ENCODE measurements around the gene PPP2R5C. TPM values are rescaled to one million over a fixed set of nuclear protein-coding genes. Genes with fewer than 3 reads are reported as not detected.

The PPP2R5C gene
- total RNA-seq, 1 donor from 2014 or later = 63.5 TPM

- TF ChIP-seq CTCF (conservative IDR thresholded peaks at IDR 0.05; ENCODE audit: low read depth, low read length) = no peak
- DNase-seq (ENCODE audit: low read depth) = no peak
- no peak overlapping the region for H3K4me3 ChIP-seq (ENCODE audit: low read depth, low read length)
Observed at GRCh38 chr14:101834800-101835547, 73.5 kb downstream of the PPP2R5C start.

GRCh38 chr14:101835566-101835965 is 74.1 kb downstream of the PPP2R5C start:
- H3K4me3 ChIP-seq (ENCODE audit: low read depth, low read length) = no peak overlapping the region
- DNase-seq (ENCODE audit: low read depth) = no peak
- TF ChIP-seq CTCF (conservative IDR thresholded peaks at IDR 0.05; ENCODE audit: low read depth, low read length) = no peak

GRCh38 chr14:101836135-101836534 is 74.6 kb downstream of the PPP2R5C start:
- TF ChIP-seq CTCF (conservative IDR thresholded peaks at IDR 0.05; ENCODE audit: low read depth, low read length) = no peak
- no peak for DNase-seq (ENCODE audit: low read depth)
- H3K4me3 ChIP-seq (ENCODE audit: low read depth, low read length) = no peak overlapping the region

- DNase-seq (ENCODE audit: low read depth) = no peak
- TF ChIP-seq CTCF (conservative IDR thresholded peaks at IDR 0.05; ENCODE audit: low read depth, low read length) = no peak
Observed at GRCh38 chr14:101838476-101838875, 77.0 kb downstream of the PPP2R5C start.

GRCh38 chr14:101839236-101839635 is 77.7 kb downstream of the PPP2R5C start:
- no peak for DNase-seq (ENCODE audit: low read depth)
- no peak for TF ChIP-seq CTCF (conservative IDR thresholded peaks at IDR 0.05; ENCODE audit: low read depth, low read length)
- no peak overlapping the region for H3K4me3 ChIP-seq (ENCODE audit: low read depth, low read length)

More at GRCh38 chr14:101838476-101838875, 77.0 kb downstream of the PPP2R5C start:
- H3K4me3 ChIP-seq (ENCODE audit: low read depth, low read length) = no peak overlapping the region

- TF ChIP-seq CTCF (conservative IDR thresholded peaks at IDR 0.05; ENCODE audit: low read depth, low read length) = no peak
- H3K4me3 ChIP-seq (ENCODE audit: low read depth, low read length) = no peak overlapping the region
- no peak for DNase-seq (ENCODE audit: low read depth)
Observed at GRCh38 chr14:101839661-101840060, 78.2 kb downstream of the PPP2R5C start.

Measured in epithelial cell of proximal tubule (primary cell).